OCI-LY3 (cell line): ENCODE measurements around the gene AP1S3.

Experiments used
- EZH2phosphoT487 ChIP-seq: fragments of 200-600 bp; shearing (Covaris generic); IDR thresholded peaks from 2 replicates; pipeline ENCODE4 v1.6.1; 2018; ENCODE audit warnings: antibody characterized with exemption, mixed run types, low read depth
- TF ChIP-seq, protein P1 (sequence below): fragments of 200-600, 300-600 bp; sonication (generic); IDR thresholded peaks from 2 replicates; pipeline ENCODE4 v1.5.1; 2014; ENCODE audit warnings: antibody characterized with exemption, low read length, low read depth

DNA sequence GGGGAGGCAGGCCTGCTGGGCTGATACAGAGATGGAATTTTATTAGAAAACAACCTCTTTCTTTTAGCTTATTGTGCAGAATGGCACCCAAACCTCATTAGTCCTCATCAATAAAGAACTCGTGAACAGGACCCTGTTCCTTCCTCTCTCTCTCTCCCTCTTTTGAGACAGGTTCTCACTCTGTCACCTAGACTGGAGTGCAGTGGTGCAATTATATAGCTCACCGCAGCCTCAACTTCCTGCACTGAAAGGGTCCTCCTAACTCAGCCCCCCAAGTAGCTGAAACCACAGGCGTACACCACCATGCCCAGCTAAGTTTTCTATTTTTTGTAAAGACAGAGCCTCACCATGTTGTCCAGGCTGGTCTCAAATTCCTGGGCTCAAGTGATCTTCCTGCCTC, 21.7 kb upstream of the AP1S3 start:
- no peak for TF ChIP-seq EZH2phosphoT487
- TF ChIP-seq, protein P1, sequence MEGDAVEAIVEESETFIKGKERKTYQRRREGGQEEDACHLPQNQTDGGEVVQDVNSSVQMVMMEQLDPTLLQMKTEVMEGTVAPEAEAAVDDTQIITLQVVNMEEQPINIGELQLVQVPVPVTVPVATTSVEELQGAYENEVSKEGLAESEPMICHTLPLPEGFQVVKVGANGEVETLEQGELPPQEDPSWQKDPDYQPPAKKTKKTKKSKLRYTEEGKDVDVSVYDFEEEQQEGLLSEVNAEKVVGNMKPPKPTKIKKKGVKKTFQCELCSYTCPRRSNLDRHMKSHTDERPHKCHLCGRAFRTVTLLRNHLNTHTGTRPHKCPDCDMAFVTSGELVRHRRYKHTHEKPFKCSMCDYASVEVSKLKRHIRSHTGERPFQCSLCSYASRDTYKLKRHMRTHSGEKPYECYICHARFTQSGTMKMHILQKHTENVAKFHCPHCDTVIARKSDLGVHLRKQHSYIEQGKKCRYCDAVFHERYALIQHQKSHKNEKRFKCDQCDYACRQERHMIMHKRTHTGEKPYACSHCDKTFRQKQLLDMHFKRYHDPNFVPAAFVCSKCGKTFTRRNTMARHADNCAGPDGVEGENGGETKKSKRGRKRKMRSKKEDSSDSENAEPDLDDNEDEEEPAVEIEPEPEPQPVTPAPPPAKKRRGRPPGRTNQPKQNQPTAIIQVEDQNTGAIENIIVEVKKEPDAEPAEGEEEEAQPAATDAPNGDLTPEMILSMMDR: no peak
